Measurements from ENCODE around the gene TGFBR2.

TGFBR2 gene

GRCh38 chr3:30657914-30658313 is 51.5 kb downstream of the TGFBR2 start:
- no peak for DNase-seq (ENCODE audit: low spot score in 2 of 2)
- peaks cover 42% of the 10 kb centered on the region for H3K36me3 Mint-ChIP-seq
- H3K27ac Mint-ChIP-seq = peak overlapping the region; percentile 86
- no peak for ATAC-seq (ENCODE audit: low read depth)
- H3K4me3 Mint-ChIP-seq = peak overlapping the region; percentile 78
- H3K9me3 Mint-ChIP-seq = no peaks in the 10 kb centered on the region
- H3K4me1 Mint-ChIP-seq = peaks cover 59% of the 10 kb centered on the region
- no peaks in the 10 kb centered on the region for H3K27me3 Mint-ChIP-seq

- peaks cover 61% of the 10 kb centered on the region for H3K4me1 Mint-ChIP-seq
- H3K4me3 Mint-ChIP-seq = peak overlapping the region; percentile 78
- peak overlapping the region; percentile 86 for H3K27ac Mint-ChIP-seq
- DNase-seq (ENCODE audit: low spot score in 2 of 2) (no peak), ATAC-seq (ENCODE audit: low read depth) (peak; percentile 79)
- H3K36me3 Mint-ChIP-seq = peaks cover 43% of the 10 kb centered on the region
- no peaks in the 10 kb centered on the region for H3K9me3 Mint-ChIP-seq
- no peaks in the 10 kb centered on the region for H3K27me3 Mint-ChIP-seq
These were observed 52.1 kb downstream of the TGFBR2 start for GRCh38 chr3:30658328-30659052.

GRCh38 chr3:30659270-30660130 is 53.1 kb downstream of the TGFBR2 start:
- ATAC-seq (ENCODE audit: low read depth) (no peak), DNase-seq (ENCODE audit: low spot score in 2 of 2) (no peak)
- Mint-ChIP-seq H3K9me3 (no peaks in the 10 kb centered on the region), H3K4me1 (peaks cover 58% of the 10 kb centered on the region), H3K36me3 (peaks cover 42% of the 10 kb centered on the region), H3K27me3 (no peaks in the 10 kb centered on the region), H3K27ac (peak overlapping the region; percentile 86), H3K4me3 (peak overlapping the region; percentile 78)

- H3K36me3 Mint-ChIP-seq = peaks cover 38% of the 10 kb centered on the region
- no peak overlapping the region for H3K4me3 Mint-ChIP-seq
- peaks cover 55% of the 10 kb centered on the region for H3K4me1 Mint-ChIP-seq
- H3K9me3 Mint-ChIP-seq = no peaks in the 10 kb centered on the region
- no peaks in the 10 kb centered on the region for H3K27me3 Mint-ChIP-seq
- H3K27ac Mint-ChIP-seq = no peak overlapping the region
- DNase-seq (ENCODE audit: low spot score in 2 of 2) (no peak), ATAC-seq (ENCODE audit: low read depth) (no peak)
These were observed 53.7 kb downstream of the TGFBR2 start for GRCh38 chr3:30660136-30660535.

- Mint-ChIP-seq H3K9me3 (no peaks in the 10 kb centered on the region), H3K27ac (peak overlapping the region; percentile 88), H3K36me3 (peaks cover 33% of the 10 kb centered on the region), H3K4me1 (peaks cover 53% of the 10 kb centered on the region), H3K27me3 (no peaks in the 10 kb centered on the region), H3K4me3 (no peak overlapping the region)
- DNase-seq (ENCODE audit: low spot score in 2 of 2) = no peak
- no peak for ATAC-seq (ENCODE audit: low read depth)
These were observed 54.3 kb downstream of the TGFBR2 start for GRCh38 chr3:30660656-30661055.

- Mint-ChIP-seq H3K36me3 (peaks cover 29% of the 10 kb centered on the region), H3K27ac (peak overlapping the region; percentile 88), H3K27me3 (no peaks in the 10 kb centered on the region), H3K4me3 (no peak overlapping the region), H3K4me1 (peaks cover 48% of the 10 kb centered on the region), H3K9me3 (no peaks in the 10 kb centered on the region)
- ATAC-seq (ENCODE audit: low read depth) (no peak), DNase-seq (ENCODE audit: low spot score in 2 of 2) (no peak)
These were observed 54.9 kb downstream of the TGFBR2 start for GRCh38 chr3:30661098-30661873.

- H3K36me3 Mint-ChIP-seq = peaks cover 20% of the 10 kb centered on the region
- no peak for ATAC-seq (ENCODE audit: low read depth)
- H3K27me3 Mint-ChIP-seq = no peaks in the 10 kb centered on the region
- peaks cover 34% of the 10 kb centered on the region for H3K4me1 Mint-ChIP-seq
- H3K27ac Mint-ChIP-seq = peak overlapping the region; percentile 88
- H3K4me3 Mint-ChIP-seq = no peak overlapping the region
- no peaks in the 10 kb centered on the region for H3K9me3 Mint-ChIP-seq
- DNase-seq (ENCODE audit: low spot score in 2 of 2) = no peak
These were observed 56.4 kb downstream of the TGFBR2 start for GRCh38 chr3:30662836-30663235.

- no peak for ATAC-seq (ENCODE audit: low read depth)
- no peak for DNase-seq (ENCODE audit: low spot score in 2 of 2)
- Mint-ChIP-seq H3K9me3 (peaks cover 2% of the 10 kb centered on the region), H3K4me1 (peaks cover 32% of the 10 kb centered on the region), H3K4me3 (no peak overlapping the region), H3K36me3 (peaks cover 25% of the 10 kb centered on the region), H3K27ac (peak overlapping the region; percentile 82), H3K27me3 (no peaks in the 10 kb centered on the region)
These were observed 57.3 kb downstream of the TGFBR2 start for GRCh38 chr3:30663533-30664241.

GRCh38 chr3:30664459-30664858 is 58.1 kb downstream of the TGFBR2 start:
- Mint-ChIP-seq H3K27ac (no peak overlapping the region), H3K9me3 (peaks cover 4% of the 10 kb centered on the region), H3K4me1 (peaks cover 29% of the 10 kb centered on the region), H3K4me3 (no peak overlapping the region), H3K27me3 (no peaks in the 10 kb centered on the region), H3K36me3 (peaks cover 27% of the 10 kb centered on the region)
- DNase-seq (ENCODE audit: low spot score in 2 of 2) (no peak), ATAC-seq (ENCODE audit: low read depth) (no peak)

GRCh38 chr3:30664884-30665283 is 58.5 kb downstream of the TGFBR2 start:
- Mint-ChIP-seq H3K27me3 (no peaks in the 10 kb centered on the region), H3K4me1 (peaks cover 34% of the 10 kb centered on the region), H3K9me3 (peaks cover 4% of the 10 kb centered on the region), H3K36me3 (peaks cover 31% of the 10 kb centered on the region), H3K4me3 (no peak overlapping the region), H3K27ac (no peak overlapping the region)
- DNase-seq (ENCODE audit: low spot score in 2 of 2) (no peak), ATAC-seq (ENCODE audit: low read depth) (no peak)

- peaks cover 38% of the 10 kb centered on the region for H3K4me1 Mint-ChIP-seq
- DNase-seq (ENCODE audit: low spot score in 2 of 2) (no peak), ATAC-seq (ENCODE audit: low read depth) (no peak)
- no peak overlapping the region for H3K27ac Mint-ChIP-seq
- no peaks in the 10 kb centered on the region for H3K27me3 Mint-ChIP-seq
- H3K36me3 Mint-ChIP-seq = peaks cover 36% of the 10 kb centered on the region
- H3K9me3 Mint-ChIP-seq = peaks cover 4% of the 10 kb centered on the region
- H3K4me3 Mint-ChIP-seq = no peak overlapping the region
These were observed 59.1 kb downstream of the TGFBR2 start for GRCh38 chr3:30665539-30665938.

- Mint-ChIP-seq H3K27me3 (no peaks in the 10 kb centered on the region), H3K9me3 (peaks cover 4% of the 10 kb centered on the region), H3K4me1 (peaks cover 33% of the 10 kb centered on the region), H3K36me3 (peaks cover 40% of the 10 kb centered on the region), H3K4me3 (no peak overlapping the region), H3K27ac (peak overlapping the region; percentile 79)
- DNase-seq (ENCODE audit: low spot score in 2 of 2) (no peak), ATAC-seq (ENCODE audit: low read depth) (no peak)
These were observed 60.3 kb downstream of the TGFBR2 start for GRCh38 chr3:30666572-30667279.

GRCh38 chr3:30667280-30667651 is 60.9 kb downstream of the TGFBR2 start:
- no peak for DNase-seq (ENCODE audit: low spot score in 2 of 2)
- H3K27me3 Mint-ChIP-seq = no peaks in the 10 kb centered on the region
- H3K4me3 Mint-ChIP-seq = no peak overlapping the region
- peaks cover 43% of the 10 kb centered on the region for H3K36me3 Mint-ChIP-seq
- H3K9me3 Mint-ChIP-seq = peaks cover 4% of the 10 kb centered on the region
- H3K27ac Mint-ChIP-seq = no peak overlapping the region
- H3K4me1 Mint-ChIP-seq = peaks cover 35% of the 10 kb centered on the region
- ATAC-seq (ENCODE audit: low read depth) = peak; percentile 19
